ENCODE measurements around the gene CREBBP.
A peak's percentile ranks its signal among the peaks of the same experiment; 100 is the strongest.

CREBBP gene

GRCh38 chr16:3754081-3754703 lies 126.3 kb downstream of the CREBBP start:
- no peak overlapping the region for H3K27ac ChIP-seq
- peaks cover 21 to 82% (median 52%) of the 10 kb centered on the region in 3 donors for H3K36me3 ChIP-seq
- no peak for TF ChIP-seq CTCF (IDR thresholded peaks at IDR 0.05)
- intact Hi-C loops (cut with DNase I; ENCODE audit: low total_unique reads) = no loop called here
- H3K4me3 ChIP-seq = no peak overlapping the region
- no peak for DNase-seq
- H3K9me3 ChIP-seq = no peaks in the 10 kb centered on the region
- peaks cover 0 to 14% (median 3%) of the 10 kb centered on the region in 4 donors for H3K4me1 ChIP-seq
- no peaks in the 10 kb centered on the region for H3K27me3 ChIP-seq

- Histone ChIP-seq H3K4me3 (no peak overlapping the region), H3K4me1 (peaks cover 0 to 14% (median 3%) of the 10 kb centered on the region in 4 donors), H3K9me3 (no peaks in the 10 kb centered on the region), H3K27me3 (no peaks in the 10 kb centered on the region), H3K27ac (no peak overlapping the region), H3K36me3 (peaks cover 28 to 83% (median 58%) of the 10 kb centered on the region in 3 donors)
- intact Hi-C loops (cut with DNase I; ENCODE audit: low total_unique reads) = no loop called here
- TF ChIP-seq CTCF (IDR thresholded peaks at IDR 0.05) = no peak
- DNase-seq = peak in 1 of 2 donors; percentile 32
These were observed 127.5 kb downstream of the CREBBP start for GRCh38 chr16:3752984-3753383.

GRCh38 chr16:3751878-3752277 lies 128.6 kb downstream of the CREBBP start:
- Histone ChIP-seq H3K4me1 (peaks cover 0 to 14% (median 3%) of the 10 kb centered on the region in 4 donors), H3K4me3 (no peak overlapping the region)

GRCh38 chr16:3748307-3748706 lies 132.2 kb downstream of the CREBBP start:
- peaks cover 53 to 93% (median 78%) of the 10 kb centered on the region in 3 donors for H3K36me3 ChIP-seq
- H3K27me3 ChIP-seq = no peaks in the 10 kb centered on the region
- no peak overlapping the region for H3K4me3 ChIP-seq
- H3K27ac ChIP-seq = no peak overlapping the region
- H3K4me1 ChIP-seq = no peaks in the 10 kb centered on the region
- H3K9me3 ChIP-seq = no peaks in the 10 kb centered on the region
- TF ChIP-seq CTCF (IDR thresholded peaks at IDR 0.05) = no peak
- DNase-seq = peak in 1 of 2 donors; percentile 39
- intact Hi-C loops (cut with DNase I; ENCODE audit: low total_unique reads) = no loop called here

More at GRCh38 chr16:3751878-3752277, 128.6 kb downstream of the CREBBP start:
- intact Hi-C loops (cut with DNase I; ENCODE audit: low total_unique reads) = no loop called here
- DNase-seq = peak in 1 of 2 donors; percentile 13
- H3K27ac ChIP-seq = no peak overlapping the region
- H3K9me3 ChIP-seq = no peaks in the 10 kb centered on the region
- TF ChIP-seq CTCF (IDR thresholded peaks at IDR 0.05) = no peak
- H3K27me3 ChIP-seq = no peaks in the 10 kb centered on the region
- peaks cover 24 to 83% (median 57%) of the 10 kb centered on the region in 3 donors for H3K36me3 ChIP-seq

- Histone ChIP-seq H3K36me3 (peaks cover 65 to 100% (median 93%) of the 10 kb centered on the region in 3 donors), H3K9me3 (no peaks in the 10 kb centered on the region), H3K27ac (no peak overlapping the region), H3K4me1 (no peaks in the 10 kb centered on the region), H3K27me3 (no peaks in the 10 kb centered on the region), H3K4me3 (no peak overlapping the region)
- no peak for TF ChIP-seq CTCF (IDR thresholded peaks at IDR 0.05)
- DNase-seq = peak in 1 of 2 donors; percentile 38
- intact Hi-C loops (cut with DNase I; ENCODE audit: low total_unique reads) = no loop called here
These were observed 134.7 kb downstream of the CREBBP start for GRCh38 chr16:3745751-3746355.
